Kidney epithelial cell (primary cell): ENCODE data around the gene INPP5J. TPM values are rescaled to one million over a fixed set of nuclear protein-coding genes. Genes with fewer than 3 reads are reported as not detected.

Experiments used
- DNase-seq: peaks from one replicate; pipeline ENCODE4 v3.0.0-alpha.2; 2010; ENCODE audit warnings: low read depth
- H3K27me3 ChIP-seq: 2 replicates; pipeline ENCODE4 v1.6.0; 2011; ENCODE audit warnings: low read length; ENCODE audit not compliant: control insufficient read depth, insufficient read depth
- H3K36me3 ChIP-seq: 2 replicates; pipeline ENCODE4 v1.5.1; 2011; ENCODE audit warnings: low read length; ENCODE audit not compliant: control insufficient read depth, insufficient read depth
- H3K4me3 ChIP-seq: 2 replicates; pipeline ENCODE4 v1.5.1; 2011; ENCODE audit warnings: low read depth, mild to moderate bottlenecking, control low read depth, low read length
- CTCF ChIP-seq: IDR thresholded peaks from 2 replicates; pipeline ENCODE4 v1.5.1; 2011; ENCODE audit warnings: mild to moderate bottlenecking, moderate library complexity, low read length, control low read depth, inconsistent platforms; ENCODE audit not compliant: insufficient read depth, poor library complexity, severe bottlenecking
- total RNA-seq: library from RNA; depleted of rRNA; stranded (reverse); fragments of >200 nt; gene quantifications from 2 replicates; pipeline ENCODE4 v1.2.3, GENCODE V29; 2015

Gene INPP5J
- total RNA-seq, 1 donor from 2014 or later, result 5.6 TPM

- Histone ChIP-seq H3K27me3 (peaks cover 28% of the 10 kb centered on the region), H3K36me3 (no peaks in the 10 kb centered on the region), H3K4me3 (no peak overlapping the region)
- no peak for DNase-seq
- TF ChIP-seq CTCF, result no peak
Measured at GRCh38 chr22:31143537-31143936, 20.8 kb downstream of the INPP5J start.

GRCh38 chr22:31144223-31144622 lies 21.5 kb downstream of the INPP5J start:
- no peak for DNase-seq
- H3K4me3 ChIP-seq, result no peak overlapping the region

DNA sequence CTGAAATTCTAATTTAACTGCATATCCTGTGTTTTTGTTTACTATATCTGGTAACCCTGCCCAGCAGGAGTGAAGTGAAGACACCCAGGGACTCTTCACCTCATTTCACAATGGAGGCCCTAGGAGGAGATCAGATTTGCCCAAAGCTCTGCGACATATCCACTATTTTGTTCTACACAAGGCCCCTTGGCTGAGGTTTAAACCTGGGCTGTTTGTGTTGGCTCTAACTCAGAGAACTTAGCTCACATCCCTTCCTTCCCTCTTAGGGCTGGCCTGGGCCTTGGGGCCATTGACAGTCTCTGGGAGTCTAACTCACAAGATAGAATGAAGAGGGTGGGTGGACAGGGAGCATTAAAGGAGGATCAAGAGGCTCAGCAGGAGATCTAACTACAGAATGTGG lies 25.7 kb downstream of the INPP5J start:
- H3K27me3 ChIP-seq, result peaks cover 2% of the 10 kb centered on the region
- no peak overlapping the region for H3K4me3 ChIP-seq
- H3K36me3 ChIP-seq, result no peaks in the 10 kb centered on the region
- DNase-seq, result no peak
- no peak for TF ChIP-seq CTCF

More at GRCh38 chr22:31144223-31144622, 21.5 kb downstream of the INPP5J start:
- peaks cover 24% of the 10 kb centered on the region for H3K27me3 ChIP-seq
- no peaks in the 10 kb centered on the region for H3K36me3 ChIP-seq
- TF ChIP-seq CTCF, result no peak

- DNase-seq, result no peak
- TF ChIP-seq CTCF, result peak; percentile 99
- H3K4me3 ChIP-seq, result no peak overlapping the region
- no peaks in the 10 kb centered on the region for H3K27me3 ChIP-seq
- H3K36me3 ChIP-seq, result no peaks in the 10 kb centered on the region
Measured at GRCh38 chr22:31148953-31149627, 26.3 kb downstream of the INPP5J start.

- Histone ChIP-seq H3K36me3 (no peaks in the 10 kb centered on the region), H3K27me3 (no peaks in the 10 kb centered on the region), H3K4me3 (no peak overlapping the region)
- TF ChIP-seq CTCF, result peak; percentile 47
- no peak for DNase-seq
Measured at GRCh38 chr22:31150615-31151014, 27.8 kb downstream of the INPP5J start.

GRCh38 chr22:31151872-31152271 lies 29.1 kb downstream of the INPP5J start:
- no peak overlapping the region for H3K4me3 ChIP-seq
- no peak for TF ChIP-seq CTCF
- H3K27me3 ChIP-seq, result no peaks in the 10 kb centered on the region
- no peak for DNase-seq
- H3K36me3 ChIP-seq, result no peaks in the 10 kb centered on the region
